Activated T-cell treated with anti-CD3 and anti-CD28 coated beads, Interleukin-2, amount 50 U/mL, for 1 hour (primary cell): ENCODE results near the gene FHIT.

Experiments
- DNase-seq: peaks from one replicate; pipeline ENCODE4 v3.0.0-alpha.2; 2020

FHIT gene

DNA sequence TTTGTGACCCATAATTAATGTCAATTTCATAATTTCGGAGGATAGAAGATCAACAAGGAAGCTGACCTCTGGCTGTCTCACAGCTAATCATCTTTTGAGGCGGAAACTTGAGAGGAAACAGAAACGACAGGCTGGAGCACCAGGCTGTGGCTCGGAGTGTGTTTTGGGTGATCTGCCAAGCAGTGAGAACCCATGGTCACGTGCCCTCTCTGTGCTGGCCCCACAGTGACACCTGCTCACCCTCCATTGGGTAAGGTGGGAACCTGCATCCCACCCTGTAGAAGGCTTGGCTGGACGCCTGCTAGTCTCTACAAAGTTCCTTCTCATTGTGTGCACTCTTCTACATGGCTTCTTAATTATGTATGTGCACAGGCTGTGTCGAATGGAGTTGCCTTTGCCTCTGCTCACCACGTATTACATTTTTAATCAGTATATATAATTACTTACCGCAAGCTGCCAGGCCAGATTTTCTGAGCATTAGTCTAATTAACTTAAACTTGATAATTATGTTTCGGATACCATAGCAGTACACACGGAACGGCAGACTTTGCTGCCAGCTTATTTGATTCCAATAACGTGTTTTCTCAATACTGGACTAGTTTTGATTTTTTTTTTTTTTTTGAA lies 1482.0 kb downstream of the FHIT start:
- DNase-seq, result no peak

- DNase-seq, result no peak
Observed at GRCh38 chr3:59766200-59766872, 1484.9 kb downstream of the FHIT start.

- DNase-seq, result no peak
Observed at GRCh38 chr3:59764171-59764570, 1487.1 kb downstream of the FHIT start.

DNA sequence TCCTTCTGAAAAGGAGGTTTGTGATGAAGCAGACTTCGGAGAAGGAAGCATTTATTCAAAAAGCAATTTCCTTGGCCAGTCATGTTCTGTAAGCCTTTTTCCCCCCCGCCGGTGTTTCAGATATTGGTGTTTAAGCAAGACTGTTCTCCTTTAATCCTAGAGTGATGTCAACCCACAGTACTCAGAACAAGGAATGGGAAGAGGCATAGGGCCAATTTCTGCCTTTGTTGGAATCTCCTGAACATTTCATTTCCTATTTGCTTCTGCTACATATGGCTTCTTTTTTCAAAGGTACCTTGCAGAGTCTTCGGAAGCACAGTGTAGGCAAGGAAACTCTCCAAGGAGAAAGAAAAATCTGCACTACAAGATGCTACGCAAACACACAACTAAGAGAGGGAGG lies 1488.3 kb downstream of the FHIT start:
- DNase-seq, result no peak

GRCh38 chr3:59759298-59760031 lies 1491.8 kb downstream of the FHIT start:
- DNase-seq, result no peak

- DNase-seq, result no peak
Observed at GRCh38 chr3:59758672-59759071, 1492.6 kb downstream of the FHIT start.

GRCh38 chr3:59756934-59757333 lies 1494.3 kb downstream of the FHIT start:
- no peak for DNase-seq

GRCh38 chr3:59754456-59755129 lies 1496.7 kb downstream of the FHIT start:
- DNase-seq, result no peak

- DNase-seq, result no peak
Observed at GRCh38 chr3:59753808-59754450, 1497.3 kb downstream of the FHIT start.

DNA sequence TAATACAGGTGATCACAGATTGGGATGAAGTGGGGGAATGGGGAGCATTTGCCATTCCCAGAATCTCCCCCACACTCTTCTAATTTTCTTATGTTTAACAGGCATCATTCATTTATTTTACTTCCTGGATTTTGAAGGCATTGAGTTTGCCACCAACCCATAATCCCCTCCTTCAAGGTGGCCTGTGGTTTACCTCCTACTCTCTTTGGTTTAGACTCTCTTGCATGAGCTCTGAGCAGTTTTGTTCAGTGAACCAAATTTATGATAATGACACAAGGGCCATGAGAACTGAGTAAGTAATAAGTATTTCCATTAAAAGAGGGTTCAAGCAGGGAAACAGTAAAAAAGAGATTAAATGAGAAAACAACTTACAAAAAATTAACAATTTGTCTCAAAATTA lies 1498.3 kb downstream of the FHIT start:
- no peak for DNase-seq

- DNase-seq, result no peak
Observed at GRCh38 chr3:59751606-59752005, 1499.6 kb downstream of the FHIT start.

- DNase-seq, result no peak
Observed at GRCh38 chr3:59750391-59750790, 1500.9 kb downstream of the FHIT start.

- no peak for DNase-seq
Observed at GRCh38 chr3:59749291-59749690, 1502.0 kb downstream of the FHIT start.

DNA sequence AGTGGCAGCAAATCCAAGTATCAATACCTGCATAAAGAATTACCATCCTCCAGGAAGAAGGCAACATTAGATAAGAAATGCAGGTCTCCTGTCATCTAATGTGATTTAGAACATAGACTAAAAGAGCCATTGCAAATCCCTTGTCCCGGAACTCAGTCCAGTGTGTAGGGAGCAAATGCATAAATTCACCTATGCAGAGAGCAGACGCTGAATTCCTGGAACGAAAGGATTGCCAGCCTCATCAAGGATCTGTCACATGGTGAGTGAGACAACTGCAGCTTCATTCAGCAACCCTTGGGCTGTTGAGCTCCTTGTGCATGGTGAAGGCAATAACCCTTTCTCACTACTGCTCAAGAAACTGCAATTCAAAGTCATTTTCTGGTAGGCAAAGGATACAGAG lies 1504.7 kb downstream of the FHIT start:
- no peak for DNase-seq

- DNase-seq, result no peak
Observed at GRCh38 chr3:59737241-59737640, 1514.0 kb downstream of the FHIT start.

- DNase-seq, result no peak
Observed at GRCh38 chr3:59734061-59734460, 1517.2 kb downstream of the FHIT start.

GRCh38 chr3:59733041-59733809 lies 1518.0 kb downstream of the FHIT start:
- no peak for DNase-seq

DNA sequence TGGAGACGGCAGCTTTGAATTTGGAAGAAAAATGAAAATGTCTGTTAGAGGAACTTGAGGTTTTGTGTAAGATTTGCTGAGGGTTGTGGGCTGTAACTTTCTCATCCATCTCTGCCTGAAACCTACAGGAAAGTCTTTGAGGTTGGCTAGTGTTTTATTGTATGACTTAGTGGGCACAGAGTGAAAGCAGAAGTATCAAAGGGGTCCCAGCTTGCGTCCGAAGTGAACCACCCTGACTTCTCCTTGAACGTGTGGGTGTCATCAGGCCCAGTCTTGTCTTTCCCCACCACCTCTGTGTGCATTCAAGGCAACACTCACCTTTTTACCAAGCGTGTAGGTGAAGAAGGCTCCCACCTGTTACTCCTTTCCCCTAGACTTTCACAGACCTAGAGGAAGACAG lies 1519.3 kb downstream of the FHIT start:
- no peak for DNase-seq

- no peak for DNase-seq
Observed at GRCh38 chr3:59730591-59730990, 1520.7 kb downstream of the FHIT start.

DNA sequence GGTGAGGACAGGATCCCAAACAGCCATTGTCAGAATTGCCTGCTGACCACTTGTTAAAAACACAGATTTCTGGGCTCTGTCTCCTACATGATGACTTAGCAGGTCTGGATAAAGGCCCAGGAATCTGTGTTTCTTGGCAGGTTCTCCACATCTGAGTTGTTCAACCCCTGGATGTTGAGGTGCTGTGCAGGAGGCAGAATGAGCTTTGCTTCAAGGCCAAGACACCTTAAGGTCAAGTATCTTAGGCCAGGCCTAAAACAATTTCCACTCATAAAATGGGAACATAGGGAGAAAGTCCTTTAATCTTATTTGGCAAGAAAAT lies 1522.7 kb downstream of the FHIT start:
- DNase-seq, result no peak

- DNase-seq, result no peak
Observed at GRCh38 chr3:59727902-59728586, 1523.2 kb downstream of the FHIT start.

DNA sequence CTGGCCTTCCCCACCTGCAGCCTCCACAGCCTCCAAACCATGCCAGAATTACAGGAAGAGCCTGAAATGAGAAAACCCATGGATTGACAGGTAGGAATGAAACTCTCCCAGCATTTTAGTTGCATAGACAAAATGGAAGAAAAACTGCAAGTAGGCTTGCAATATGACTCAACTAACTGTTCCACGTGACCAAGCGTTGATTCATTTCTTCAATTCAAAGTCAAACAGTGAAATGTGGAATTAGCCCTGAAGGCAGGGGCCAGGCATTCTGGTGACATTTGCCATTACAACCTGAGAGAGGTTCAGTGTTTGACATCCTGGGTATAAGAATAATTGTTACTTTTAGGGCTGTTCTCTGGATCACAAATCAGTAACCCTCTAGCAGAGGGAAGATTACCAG lies 1525.0 kb downstream of the FHIT start:
- no peak for DNase-seq
